SK-N-SH treated with all-trans-retinoic acid at 6 μM for 48 hours (cell line): ENCODE results near the gene SCAP.

Experiments
- ATAC-seq: fragments of 200-7000 bp; cut with Tn5 transposase; 3 replicates; pipeline ENCODE4 v1.9.1; 2020; ENCODE audit warnings: mild to moderate bottlenecking, moderate library complexity
- BACH2 ChIP-seq: fragments of 250-450 bp; sonication (Bioruptor Pico); IDR thresholded peaks from 2 replicates; pipeline ENCODE4 v1.9.0; 2021; ENCODE audit warnings: mild to moderate bottlenecking, borderline replicate concordance
- CREB5 ChIP-seq: fragments of 250-450 bp; sonication (Bioruptor Pico); IDR thresholded peaks from 2 replicates; pipeline ENCODE4 v1.5.1; 2020; ENCODE audit warnings: low read depth, mild to moderate bottlenecking, moderate library complexity
- CSRNP3 ChIP-seq: fragments of 250-450 bp; sonication (Bioruptor Pico); IDR thresholded peaks from 2 replicates; pipeline ENCODE4 v1.5.1; 2021; ENCODE audit warnings: mild to moderate bottlenecking, moderate library complexity
- ESRRG ChIP-seq: fragments of 250-450 bp; sonication (Bioruptor Pico); IDR thresholded peaks from 2 replicates; pipeline ENCODE4 v1.6.1; 2021; ENCODE audit warnings: mild to moderate bottlenecking
- OSR1 ChIP-seq: fragments of 250-450 bp; sonication (Bioruptor Pico); IDR thresholded peaks from 2 replicates; pipeline ENCODE4 v1.8.0; 2022; ENCODE audit warnings: moderate library complexity, mild to moderate bottlenecking, inconsistent platforms
- PATZ1 ChIP-seq: fragments of 250-450 bp; sonication (Bioruptor Pico); IDR thresholded peaks from 2 replicates; pipeline ENCODE4 v1.8.0; 2020; ENCODE audit warnings: mild to moderate bottlenecking, moderate library complexity, borderline replicate concordance
- PPARA ChIP-seq: fragments of 250-450 bp; sonication (Bioruptor Pico); IDR thresholded peaks from 2 replicates; pipeline ENCODE4 v1.5.0; 2020; ENCODE audit warnings: mild to moderate bottlenecking, borderline replicate concordance
- RARB ChIP-seq: fragments of 250-450 bp; sonication (Bioruptor Pico); IDR thresholded peaks from 2 replicates; pipeline ENCODE4 v1.8.0; 2021; ENCODE audit warnings: mild to moderate bottlenecking, moderate library complexity
- SNAI2 ChIP-seq: fragments of 250-450 bp; sonication (Bioruptor Pico); IDR thresholded peaks from 2 replicates; pipeline ENCODE4 v1.5.0; 2020; ENCODE audit warnings: mild to moderate bottlenecking, moderate library complexity
- TCF4 ChIP-seq: fragments of 250-450 bp; sonication (Bioruptor Pico); IDR thresholded peaks from 2 replicates; pipeline ENCODE4 v1.8.0; 2021; ENCODE audit warnings: mild to moderate bottlenecking, moderate library complexity, borderline replicate concordance
- TSHZ2 ChIP-seq: fragments of 250-450 bp; sonication (Bioruptor Pico); IDR thresholded peaks from 2 replicates; pipeline ENCODE4 v1.5.0; 2020; ENCODE audit warnings: mild to moderate bottlenecking, moderate library complexity
- ZC3H10 ChIP-seq: fragments of 250-450 bp; sonication (Bioruptor Pico); IDR thresholded peaks from 2 replicates; pipeline ENCODE4 v1.5.1; 2021; ENCODE audit warnings: mild to moderate bottlenecking, moderate library complexity
- ZFP3 ChIP-seq: fragments of 250-450 bp; sonication (Bioruptor Pico); IDR thresholded peaks from 2 replicates; pipeline ENCODE4 v1.5.0; 2020; ENCODE audit warnings: mild to moderate bottlenecking, moderate library complexity
- ZFP30 ChIP-seq: fragments of 450-650 bp; formaldehyde crosslinking; IDR thresholded peaks from 2 replicates; pipeline ENCODE4 v1.5.0; 2022; ENCODE audit warnings: mild to moderate bottlenecking, moderate library complexity
- ZNF565 ChIP-seq: fragments of 450-650 bp; formaldehyde crosslinking; conservative IDR thresholded peaks from 2 replicates; pipeline ENCODE4 v1.5.0; 2020; ENCODE audit warnings: low read depth, mild to moderate bottlenecking, moderate library complexity
- ZNF70 ChIP-seq: fragments of 450-650 bp; formaldehyde crosslinking; IDR thresholded peaks from 2 replicates; pipeline ENCODE4 v1.5.0; 2020; ENCODE audit warnings: mild to moderate bottlenecking, moderate library complexity
- ZNF8 ChIP-seq: fragments of 450-650 bp; formaldehyde crosslinking; IDR thresholded peaks from 2 replicates; pipeline ENCODE4 v1.5.0; 2020; ENCODE audit warnings: mild to moderate bottlenecking, moderate library complexity

The SCAP gene

GRCh38 chr3:47421741-47422649, 53.7 kb downstream of the SCAP start (continued):
- TF ChIP-seq ZC3H10 (CRISPR knock-in tag): no peak
- no peak for TF ChIP-seq CSRNP3 (CRISPR knock-in tag)
- no peak for TF ChIP-seq BACH2 (CRISPR knock-in tag)

GRCh38 chr3:47420511-47421484, 54.9 kb downstream of the SCAP start:
- ATAC-seq: peak; percentile 85
- TF ChIP-seq ZFP3 (CRISPR knock-in tag) (no peak), PATZ1 (CRISPR knock-in tag) (no peak), OSR1 (CRISPR knock-in tag) (no peak), ESRRG (CRISPR knock-in tag) (no peak), RARB (CRISPR knock-in tag) (no peak), ZFP30 (CRISPR knock-in tag) (no peak), ZNF70 (CRISPR knock-in tag) (no peak), TCF4 (CRISPR knock-in tag) (no peak), CSRNP3 (CRISPR knock-in tag) (no peak), ZNF8 (no peak), SNAI2 (no peak), PPARA (CRISPR knock-in tag) (no peak), CREB5 (no peak), ZNF565 (no peak), TSHZ2 (no peak)
- TF ChIP-seq, all 23 proteins: peak for 0

GRCh38 chr3:47420044-47420430, 55.7 kb downstream of the SCAP start:
- no peak for TF ChIP-seq OSR1 (CRISPR knock-in tag)
- ATAC-seq: no peak
